GM18517 (cell line): ENCODE measurements around the gene FKBP5.
"Not testable (repeated sequence)": the region's sequence is repeated elsewhere in the genome, so short reads cannot be mapped to it uniquely, and the experiment has no call there.

ENCODE experiments used
- ATAC-seq: cut with Tn5 transposase; IDR thresholded peaks from one replicate; pipeline ENCODE4 v1.9.1; 2021; ENCODE audit warnings: mild to moderate bottlenecking, moderate library complexity; ENCODE audit not compliant: unreplicated experiment

Gene FKBP5

GRCh38 chr6:35589904-35590303 lies 98.8 kb downstream of the FKBP5 start:
- no peak for ATAC-seq

GRCh38 chr6:35589201-35589739 lies 99.4 kb downstream of the FKBP5 start:
- ATAC-seq = no peak

DNA sequence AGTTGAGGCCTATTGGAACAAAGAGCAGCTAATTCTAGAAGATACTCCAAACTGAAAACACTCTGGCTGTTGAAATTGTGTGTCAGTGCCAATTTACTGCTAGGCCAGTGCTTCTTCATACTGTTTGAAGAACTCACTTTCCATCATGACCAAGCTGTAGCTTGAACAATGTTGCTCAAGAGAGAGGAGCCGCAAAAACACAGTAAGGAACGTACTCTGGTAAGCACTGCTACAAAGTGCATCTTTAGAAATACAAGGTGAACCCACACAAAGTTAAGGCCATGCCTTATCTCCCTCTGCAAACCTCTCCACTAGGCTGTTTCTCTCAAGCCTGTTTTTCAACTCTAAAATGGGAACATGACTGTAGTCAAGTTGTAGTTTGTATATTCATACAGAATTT lies 101.5 kb downstream of the FKBP5 start:
- ATAC-seq = no peak

GRCh38 chr6:35586542-35586941 lies 102.2 kb downstream of the FKBP5 start:
- no peak for ATAC-seq

DNA sequence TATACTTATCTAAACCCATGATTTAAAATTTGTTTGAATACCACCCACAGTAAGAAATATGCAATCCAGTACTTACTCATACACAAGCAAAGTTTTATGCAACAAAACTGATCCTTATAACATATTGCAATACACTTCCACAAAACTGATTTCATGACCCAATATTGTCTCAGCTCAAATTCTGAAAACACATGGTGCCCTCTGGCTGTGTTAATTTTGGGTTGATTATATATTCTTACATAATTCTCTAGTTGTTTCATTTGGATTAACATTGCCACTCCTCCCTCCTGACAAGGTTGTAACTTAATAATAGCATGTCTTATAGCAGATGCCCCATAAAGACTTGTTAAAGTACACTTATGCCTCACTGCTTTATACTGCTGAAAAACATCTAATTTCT lies 103.1 kb downstream of the FKBP5 start:
- no peak for ATAC-seq

DNA sequence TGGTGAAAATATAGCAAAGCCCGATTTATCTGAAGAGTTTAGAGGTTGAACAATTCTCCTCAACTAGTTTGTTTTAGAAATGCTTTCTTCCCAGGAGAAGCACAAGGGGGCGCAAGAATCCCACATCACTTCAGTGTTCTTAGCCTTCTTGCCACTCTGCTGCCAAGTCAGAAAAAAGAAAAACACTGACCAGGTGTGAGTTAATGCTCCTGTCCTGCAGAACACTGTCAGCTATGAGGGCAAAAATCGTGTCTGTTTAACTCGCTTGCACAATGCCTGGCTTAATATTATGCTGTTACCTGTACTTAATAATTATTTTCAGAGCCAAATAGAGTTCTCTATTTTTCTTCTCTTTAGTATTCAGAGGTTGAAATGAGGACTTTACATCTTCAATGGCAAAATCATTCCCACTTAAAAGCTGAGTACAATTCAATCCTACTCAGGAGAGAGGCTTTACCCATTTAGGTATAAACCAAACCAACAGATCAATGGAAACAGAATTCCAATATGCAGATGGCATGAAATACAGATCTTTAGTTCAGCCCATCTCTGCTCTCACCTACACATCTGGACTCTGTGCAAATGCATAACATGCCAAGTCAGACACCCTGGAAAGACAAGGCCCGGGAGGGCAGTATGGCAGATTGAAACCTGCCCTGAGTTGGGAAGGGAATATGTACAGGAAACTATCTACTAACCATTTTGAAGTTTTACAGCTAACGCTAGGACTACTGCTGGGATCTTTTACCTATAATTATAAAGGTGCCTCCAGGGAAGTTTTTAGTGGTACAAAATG lies 104.6 kb downstream of the FKBP5 start:
- no peak for ATAC-seq

DNA sequence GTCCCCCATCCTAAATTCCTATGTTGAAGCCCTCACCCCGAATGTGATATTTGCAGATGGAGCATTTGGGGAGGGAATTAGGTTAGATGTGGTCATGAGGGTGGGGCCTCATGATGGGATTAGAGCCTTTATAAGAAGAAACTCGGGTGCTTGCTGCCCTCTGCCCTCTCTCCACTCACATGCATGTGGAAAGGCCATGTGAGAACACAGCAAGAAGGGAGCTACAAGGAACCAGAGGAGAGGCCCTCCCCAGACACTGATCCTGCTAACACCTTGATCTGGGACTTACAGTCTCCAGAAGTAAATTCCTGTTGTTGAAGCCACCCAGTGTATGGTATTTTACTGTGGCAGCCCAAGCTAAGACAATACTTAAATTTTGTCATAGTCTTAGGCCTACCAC lies 106.4 kb downstream of the FKBP5 start:
- no peak for ATAC-seq

DNA sequence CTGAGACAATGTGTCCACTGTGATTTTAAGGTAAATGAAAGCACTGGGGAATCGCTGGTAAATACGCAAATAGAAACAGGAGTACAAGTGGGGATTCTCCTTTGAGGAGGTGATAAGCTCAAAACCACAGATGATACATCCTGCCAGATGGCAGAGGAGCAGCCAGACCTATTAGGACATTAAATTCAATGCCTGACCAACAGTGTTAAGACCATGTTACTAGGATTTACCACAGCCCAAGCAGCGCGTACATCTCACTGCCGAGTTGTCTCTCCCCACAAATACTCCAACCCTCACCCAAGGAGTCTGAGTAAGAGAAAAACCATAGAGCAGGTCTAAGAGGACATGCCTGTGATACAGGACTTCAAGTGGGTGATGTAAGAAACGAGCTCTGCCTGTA lies 107.1 kb downstream of the FKBP5 start:
- ATAC-seq = no peak

DNA sequence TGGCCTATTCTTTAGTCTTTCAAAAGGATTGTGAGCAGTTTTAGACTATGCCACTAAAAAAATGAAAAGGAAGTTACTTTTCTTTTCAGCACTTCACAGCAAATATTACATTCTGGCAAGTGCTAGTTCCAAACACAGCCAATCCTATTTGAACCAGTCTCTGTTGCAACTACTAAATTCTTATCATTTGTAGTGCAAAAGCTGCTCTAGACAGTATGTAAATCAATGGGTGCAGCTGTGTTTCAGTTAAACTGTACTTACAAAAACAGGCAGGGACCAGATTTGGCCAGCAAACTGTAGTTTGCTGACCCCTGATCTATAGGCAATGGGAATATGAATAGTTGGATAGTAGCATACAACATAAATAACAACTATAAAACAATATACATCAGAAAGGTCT lies 107.9 kb downstream of the FKBP5 start:
- ATAC-seq = no peak

GRCh38 chr6:35576682-35577081 lies 112.0 kb downstream of the FKBP5 start:
- no peak for ATAC-seq

GRCh38 chr6:35573495-35574110 lies 115.1 kb downstream of the FKBP5 start:
- ATAC-seq = no peak

- not testable (repeated sequence) for ATAC-seq
Observed at GRCh38 chr6:35570885-35571330, 117.8 kb downstream of the FKBP5 start.

GRCh38 chr6:35569011-35569461 lies 119.7 kb downstream of the FKBP5 start:
- no peak for ATAC-seq

GRCh38 chr6:35566794-35567193 lies 121.9 kb downstream of the FKBP5 start:
- no peak for ATAC-seq

DNA sequence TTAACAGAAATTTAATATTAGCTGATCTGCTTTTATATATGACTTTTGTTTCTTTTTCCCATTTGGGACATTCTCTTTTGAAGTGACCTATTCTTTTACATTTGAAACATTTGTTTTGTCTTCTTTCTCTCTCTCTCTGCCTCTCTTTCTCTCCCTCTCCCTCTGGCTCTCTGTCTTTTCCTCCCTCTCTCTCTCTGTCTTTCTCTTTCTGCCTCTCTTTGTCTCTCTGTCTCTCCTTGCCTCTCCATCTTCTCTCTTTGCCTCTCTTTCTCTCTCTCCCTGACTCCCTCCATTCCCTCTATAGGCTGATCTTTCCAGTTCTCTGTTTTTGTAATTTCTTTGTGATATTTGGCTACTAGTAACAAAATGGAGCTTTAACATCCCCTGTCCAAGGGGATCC lies 124.0 kb downstream of the FKBP5 start:
- no peak for ATAC-seq

DNA sequence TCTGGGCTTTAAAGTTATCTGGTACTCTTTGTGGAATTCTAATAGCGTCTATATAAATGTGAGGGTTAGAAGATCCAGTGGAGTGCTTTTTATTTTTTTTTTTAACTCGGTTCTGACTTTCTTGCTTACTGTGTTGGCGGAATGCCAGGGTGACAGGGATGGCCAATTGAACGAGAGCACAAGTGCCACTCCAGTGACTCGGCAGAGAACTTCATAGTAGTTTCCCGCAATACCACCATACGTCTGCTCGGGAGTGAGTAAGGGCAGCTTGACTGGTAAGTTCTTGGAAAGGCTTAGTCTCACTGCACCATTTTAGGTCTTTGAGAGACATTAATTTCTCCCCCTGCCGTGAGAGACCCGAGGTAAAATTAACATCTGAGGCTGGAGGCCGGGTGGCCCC lies 126.7 kb downstream of the FKBP5 start:
- ATAC-seq = no peak

DNA sequence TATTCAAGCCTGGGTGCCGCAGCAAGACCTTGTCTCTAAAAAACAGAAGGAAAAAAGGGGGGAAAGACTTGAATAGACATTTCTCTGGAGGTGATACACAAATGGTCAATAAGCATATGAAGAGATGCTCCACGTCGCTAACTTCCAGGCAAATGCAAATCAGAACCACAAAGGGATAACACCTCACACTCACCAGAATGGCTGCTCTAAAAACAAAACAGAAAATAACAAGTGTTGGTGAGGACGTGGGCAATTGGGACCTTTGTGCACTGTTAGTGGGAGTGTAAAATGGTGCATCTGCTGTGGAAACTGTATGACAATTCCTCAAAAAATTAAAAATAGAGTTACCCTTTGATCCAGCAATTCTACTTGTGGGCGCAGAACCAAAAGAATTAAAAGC lies 127.6 kb downstream of the FKBP5 start:
- ATAC-seq = no peak

DNA sequence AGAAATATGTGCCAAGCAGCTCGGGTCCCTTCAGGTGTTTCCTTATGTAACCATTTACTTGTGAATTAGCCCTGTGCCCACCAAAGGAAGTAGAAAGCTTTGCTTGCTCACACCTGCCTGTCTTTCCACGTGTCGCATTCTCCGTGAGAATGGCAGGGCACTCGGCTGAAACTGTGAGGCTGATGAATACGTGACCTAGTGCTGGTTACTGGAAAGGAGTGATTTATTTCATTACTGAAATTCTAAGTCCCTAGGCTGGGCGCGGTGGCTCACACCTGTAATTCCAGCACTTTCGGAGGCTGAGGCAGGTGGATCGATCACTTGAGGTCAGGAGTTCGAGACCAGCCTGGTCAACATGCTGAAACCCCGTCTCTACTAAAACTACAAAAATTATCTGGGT lies 130.1 kb downstream of the FKBP5 start:
- ATAC-seq = no peak

- ATAC-seq = no peak
Observed at GRCh38 chr6:35557239-35557638, 131.5 kb downstream of the FKBP5 start.

GRCh38 chr6:35554811-35555210 lies 133.9 kb downstream of the FKBP5 start:
- no peak for ATAC-seq

- no peak for ATAC-seq
Observed at GRCh38 chr6:35553315-35553714, 135.4 kb downstream of the FKBP5 start.

- ATAC-seq = no peak
Observed at GRCh38 chr6:35552285-35552917, 136.3 kb downstream of the FKBP5 start.
